ENCODE measurements around the gene SERINC2. TPM values are rescaled to one million over a fixed set of nuclear protein-coding genes. Genes with fewer than 3 reads are reported as not detected.
A peak's percentile ranks its signal among the peaks of the same experiment; 100 is the strongest.

SERINC2 gene
- total RNA-seq, 1 donor from 2014 or later, result 21.4 TPM

DNA sequence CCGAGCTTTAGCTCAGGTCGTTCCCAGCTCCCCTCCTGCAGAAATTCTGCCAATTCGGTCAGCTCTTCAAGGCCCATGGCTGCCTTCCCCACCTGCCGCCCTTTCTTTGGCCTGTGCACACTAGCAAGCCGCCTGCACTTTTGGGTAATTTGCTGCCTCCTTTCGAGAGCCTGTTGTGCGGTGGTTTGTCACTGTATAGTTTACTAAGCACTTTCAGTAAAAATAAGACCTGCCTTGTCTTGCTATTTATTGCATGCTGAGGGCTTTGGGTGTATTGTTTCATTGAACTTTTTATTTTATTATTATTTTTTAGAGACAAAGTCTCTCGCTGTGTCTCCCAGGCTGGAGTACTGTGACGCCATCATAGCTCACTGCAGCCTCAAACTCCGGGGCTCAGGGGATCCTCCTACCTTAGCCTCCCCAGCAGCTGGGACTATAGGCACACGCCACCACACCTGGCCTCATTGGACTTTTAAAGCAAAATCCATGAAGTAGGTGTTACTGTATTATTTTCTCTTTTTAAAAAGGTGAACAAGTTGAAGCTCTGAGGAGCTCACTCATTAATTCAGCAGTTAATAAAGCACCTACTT, 39.0 kb upstream of the SERINC2 start:
- H3K36me3 Mint-ChIP-seq (ENCODE audit: low read depth), result no peaks in the 10 kb centered on the region
- peaks cover 2% of the 10 kb centered on the region for H3K27me3 Mint-ChIP-seq (ENCODE audit: low read depth)
- no peak overlapping the region for H3K27ac Mint-ChIP-seq (ENCODE audit: unreplicated experiment)
- H3K9me3 Mint-ChIP-seq, result no peaks in the 10 kb centered on the region
- DNase-seq (ENCODE audit: low read depth, low spot score), result no peak
- peak overlapping the region; percentile 89 for H3K4me3 Mint-ChIP-seq
- TF ChIP-seq, protein P1, sequence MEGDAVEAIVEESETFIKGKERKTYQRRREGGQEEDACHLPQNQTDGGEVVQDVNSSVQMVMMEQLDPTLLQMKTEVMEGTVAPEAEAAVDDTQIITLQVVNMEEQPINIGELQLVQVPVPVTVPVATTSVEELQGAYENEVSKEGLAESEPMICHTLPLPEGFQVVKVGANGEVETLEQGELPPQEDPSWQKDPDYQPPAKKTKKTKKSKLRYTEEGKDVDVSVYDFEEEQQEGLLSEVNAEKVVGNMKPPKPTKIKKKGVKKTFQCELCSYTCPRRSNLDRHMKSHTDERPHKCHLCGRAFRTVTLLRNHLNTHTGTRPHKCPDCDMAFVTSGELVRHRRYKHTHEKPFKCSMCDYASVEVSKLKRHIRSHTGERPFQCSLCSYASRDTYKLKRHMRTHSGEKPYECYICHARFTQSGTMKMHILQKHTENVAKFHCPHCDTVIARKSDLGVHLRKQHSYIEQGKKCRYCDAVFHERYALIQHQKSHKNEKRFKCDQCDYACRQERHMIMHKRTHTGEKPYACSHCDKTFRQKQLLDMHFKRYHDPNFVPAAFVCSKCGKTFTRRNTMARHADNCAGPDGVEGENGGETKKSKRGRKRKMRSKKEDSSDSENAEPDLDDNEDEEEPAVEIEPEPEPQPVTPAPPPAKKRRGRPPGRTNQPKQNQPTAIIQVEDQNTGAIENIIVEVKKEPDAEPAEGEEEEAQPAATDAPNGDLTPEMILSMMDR (conservative IDR thresholded peaks at IDR 0.05), result no peak
- H3K4me1 Mint-ChIP-seq, result peaks cover 62% of the 10 kb centered on the region

DNA sequence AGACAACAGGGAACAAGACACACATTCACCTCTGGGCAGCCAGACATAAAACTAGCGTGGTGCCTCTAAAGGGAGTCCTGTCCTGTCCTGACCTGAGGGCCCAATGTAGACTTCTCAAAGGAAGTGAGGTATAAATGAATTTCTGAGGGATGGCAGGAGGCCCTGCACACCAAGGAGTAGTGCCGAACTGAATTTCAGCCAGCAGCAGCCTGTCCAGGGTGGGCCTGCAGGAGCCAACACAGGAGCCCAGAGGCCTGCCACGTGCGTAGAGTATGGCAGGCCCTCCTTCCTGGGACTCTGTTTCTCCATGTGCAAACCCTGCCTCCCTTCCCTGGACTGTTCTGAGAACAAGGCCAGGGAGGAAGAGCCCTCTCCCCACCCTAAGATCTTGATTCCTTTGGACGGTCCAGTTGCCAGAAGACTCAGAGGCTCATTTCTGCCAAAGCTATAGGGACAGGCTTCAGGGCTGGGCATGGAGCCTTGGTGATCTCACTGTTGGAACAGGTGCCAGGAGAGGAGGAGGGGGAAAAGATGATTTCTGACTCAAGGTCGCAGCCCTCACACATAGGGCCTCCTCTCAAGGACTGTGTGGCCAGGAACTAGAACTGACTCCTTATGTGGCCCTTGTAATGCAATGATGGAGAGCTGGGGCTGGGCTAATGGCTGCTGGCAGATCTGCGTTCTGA, 38.4 kb upstream of the SERINC2 start:
- H3K36me3 Mint-ChIP-seq (ENCODE audit: low read depth), result no peaks in the 10 kb centered on the region
- DNase-seq (ENCODE audit: low read depth, low spot score), result no peak
- TF ChIP-seq, protein P1 (conservative IDR thresholded peaks at IDR 0.05), result no peak
- H3K4me3 Mint-ChIP-seq, result no peak overlapping the region
- H3K9me3 Mint-ChIP-seq, result no peaks in the 10 kb centered on the region
- peaks cover 65% of the 10 kb centered on the region for H3K4me1 Mint-ChIP-seq
- no peak overlapping the region for H3K27ac Mint-ChIP-seq (ENCODE audit: unreplicated experiment)
- H3K27me3 Mint-ChIP-seq (ENCODE audit: low read depth), result peaks cover 2% of the 10 kb centered on the region

DNA sequence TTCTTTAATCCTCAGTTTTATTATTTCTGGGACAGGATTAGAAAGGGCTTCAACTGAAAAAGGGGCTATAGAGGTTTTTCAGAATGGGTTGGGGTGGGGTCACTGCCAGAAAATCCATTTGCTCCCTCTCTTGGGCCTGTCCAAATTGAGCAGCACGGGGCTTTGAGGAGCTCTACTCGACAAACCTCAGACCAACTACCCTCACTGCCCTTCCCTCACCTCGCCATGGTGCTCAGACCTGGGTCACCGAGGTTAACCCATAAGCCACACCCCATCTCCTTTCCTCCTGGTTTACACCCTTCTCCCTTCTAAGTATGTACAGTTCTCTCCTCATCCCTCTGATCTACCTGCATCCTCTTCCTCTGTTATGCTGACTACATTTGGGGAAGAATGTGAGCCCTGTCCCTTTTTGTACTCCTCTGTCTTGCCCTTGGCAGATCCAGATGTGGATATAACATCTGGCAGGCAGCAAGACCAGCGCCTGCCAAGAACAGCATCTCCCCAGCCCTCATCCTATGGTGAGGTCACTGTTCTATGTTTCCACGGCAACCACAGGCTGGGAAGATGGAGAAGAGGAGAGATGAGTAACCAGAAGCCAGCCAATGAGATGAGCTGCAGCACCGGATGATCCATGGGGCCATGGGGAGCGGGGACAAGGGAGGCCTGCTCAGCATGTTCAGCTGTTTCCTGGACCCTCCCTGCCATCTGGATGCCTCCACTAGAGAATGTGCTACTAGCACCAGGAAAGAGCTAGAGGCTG, 36.5 kb upstream of the SERINC2 start:
- Mint-ChIP-seq H3K4me3 (peak overlapping the region; percentile 63), H3K27ac (ENCODE audit: unreplicated experiment) (peak overlapping the region; percentile 95), H3K9me3 (no peaks in the 10 kb centered on the region), H3K27me3 (ENCODE audit: low read depth) (peaks cover 2% of the 10 kb centered on the region), H3K36me3 (ENCODE audit: low read depth) (no peaks in the 10 kb centered on the region), H3K4me1 (peaks cover 56% of the 10 kb centered on the region)
- DNase-seq (ENCODE audit: low read depth, low spot score), result peak; percentile 44
- TF ChIP-seq, protein P1 (conservative IDR thresholded peaks at IDR 0.05), result no peak

DNA sequence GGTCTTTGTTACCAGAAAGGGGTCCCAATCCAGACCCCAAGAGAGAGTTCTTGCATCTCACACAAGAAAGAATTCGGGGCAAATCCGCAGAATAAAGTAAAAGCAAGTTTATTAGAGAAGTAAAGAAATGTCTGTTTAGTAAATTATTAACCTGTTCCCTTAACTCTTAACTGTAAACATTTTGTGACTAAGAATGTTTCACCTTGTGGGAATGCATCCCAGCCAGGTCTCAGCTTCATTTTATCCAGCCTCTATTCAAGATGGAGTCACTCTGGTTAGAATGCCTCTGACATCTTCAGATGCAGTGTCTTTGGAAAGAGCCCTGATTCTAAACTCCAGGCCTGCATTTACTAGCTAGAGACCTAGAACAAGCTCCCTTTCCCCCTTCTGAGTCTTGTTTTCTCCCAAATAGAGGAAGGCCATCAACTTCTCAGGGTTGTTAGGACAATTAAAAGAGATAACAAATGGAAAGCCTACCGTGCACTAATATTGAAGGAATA, 35.6 kb upstream of the SERINC2 start:
- H3K4me3 Mint-ChIP-seq, result no peak overlapping the region
- no peaks in the 10 kb centered on the region for H3K36me3 Mint-ChIP-seq (ENCODE audit: low read depth)
- no peak for DNase-seq (ENCODE audit: low read depth, low spot score)
- H3K9me3 Mint-ChIP-seq, result no peaks in the 10 kb centered on the region
- no peak overlapping the region for H3K27ac Mint-ChIP-seq (ENCODE audit: unreplicated experiment)
- TF ChIP-seq, protein P1 (conservative IDR thresholded peaks at IDR 0.05), result no peak
- H3K4me1 Mint-ChIP-seq, result peaks cover 50% of the 10 kb centered on the region
- peaks cover 2% of the 10 kb centered on the region for H3K27me3 Mint-ChIP-seq (ENCODE audit: low read depth)

- TF ChIP-seq, protein P1 (conservative IDR thresholded peaks at IDR 0.05), result no peak
- H3K4me3 Mint-ChIP-seq, result no peak overlapping the region
- no peaks in the 10 kb centered on the region for H3K36me3 Mint-ChIP-seq (ENCODE audit: low read depth)
- H3K4me1 Mint-ChIP-seq, result peaks cover 44% of the 10 kb centered on the region
- no peak overlapping the region for H3K27ac Mint-ChIP-seq (ENCODE audit: unreplicated experiment)
- no peak for DNase-seq (ENCODE audit: low read depth, low spot score)
- no peaks in the 10 kb centered on the region for H3K9me3 Mint-ChIP-seq
- no peaks in the 10 kb centered on the region for H3K27me3 Mint-ChIP-seq (ENCODE audit: low read depth)
Observed at GRCh38 chr1:31378001-31378400, 35.0 kb upstream of the SERINC2 start.

Measured in neural crest cell (in vitro differentiated cells).